ENCODE measurements around the gene PARP16. TPM values are rescaled to one million over a fixed set of nuclear protein-coding genes. Genes with fewer than 3 reads are reported as not detected.

Gene PARP16
- total RNA-seq, 4 donors from 2014 or later = 2.3 to 14.7 (median 6.5) TPM

DNA sequence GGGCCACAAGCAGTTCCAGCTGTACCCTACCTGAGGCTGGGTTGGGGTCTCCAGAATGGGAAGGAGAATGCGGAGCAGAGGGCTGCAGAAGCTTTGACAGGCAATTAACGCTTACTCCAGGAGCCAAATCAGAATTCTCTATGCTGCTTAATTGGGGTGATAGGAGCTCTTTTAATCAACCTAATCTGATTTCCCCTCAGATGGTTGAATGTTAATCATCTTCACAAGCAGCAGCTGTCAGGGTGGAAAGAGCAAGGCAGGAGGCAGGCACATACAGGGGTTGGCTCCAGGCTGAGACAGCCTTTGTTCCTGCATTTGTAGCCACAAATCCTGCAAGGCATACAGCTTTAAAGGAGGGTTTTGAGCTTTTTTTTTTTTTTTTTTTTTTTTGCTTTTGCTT lies 78.0 kb downstream of the PARP16 start:
- H3K4me1 ChIP-seq = peaks cover 0 to 4% of the 10 kb centered on the region in 2 donors
- H3K9me3 ChIP-seq = no peaks in the 10 kb centered on the region
- no peak overlapping the region for H3K27ac ChIP-seq
- no peak for DNase-seq
- H3K27me3 ChIP-seq = no peaks in the 10 kb centered on the region
- intact Hi-C loops (cut with DNase I; ENCODE audit: low total_unique reads) = no loop called here
- no peak overlapping the region for H3K4me3 ChIP-seq
- no peaks in the 10 kb centered on the region for H3K36me3 ChIP-seq
- no peak for TF ChIP-seq POLR2A (IDR thresholded peaks at IDR 0.05)
- TF ChIP-seq, protein P1, sequence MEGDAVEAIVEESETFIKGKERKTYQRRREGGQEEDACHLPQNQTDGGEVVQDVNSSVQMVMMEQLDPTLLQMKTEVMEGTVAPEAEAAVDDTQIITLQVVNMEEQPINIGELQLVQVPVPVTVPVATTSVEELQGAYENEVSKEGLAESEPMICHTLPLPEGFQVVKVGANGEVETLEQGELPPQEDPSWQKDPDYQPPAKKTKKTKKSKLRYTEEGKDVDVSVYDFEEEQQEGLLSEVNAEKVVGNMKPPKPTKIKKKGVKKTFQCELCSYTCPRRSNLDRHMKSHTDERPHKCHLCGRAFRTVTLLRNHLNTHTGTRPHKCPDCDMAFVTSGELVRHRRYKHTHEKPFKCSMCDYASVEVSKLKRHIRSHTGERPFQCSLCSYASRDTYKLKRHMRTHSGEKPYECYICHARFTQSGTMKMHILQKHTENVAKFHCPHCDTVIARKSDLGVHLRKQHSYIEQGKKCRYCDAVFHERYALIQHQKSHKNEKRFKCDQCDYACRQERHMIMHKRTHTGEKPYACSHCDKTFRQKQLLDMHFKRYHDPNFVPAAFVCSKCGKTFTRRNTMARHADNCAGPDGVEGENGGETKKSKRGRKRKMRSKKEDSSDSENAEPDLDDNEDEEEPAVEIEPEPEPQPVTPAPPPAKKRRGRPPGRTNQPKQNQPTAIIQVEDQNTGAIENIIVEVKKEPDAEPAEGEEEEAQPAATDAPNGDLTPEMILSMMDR (IDR thresholded peaks at IDR 0.05) = no peak

Small RNA genes within 50 kb of the gene (small RNA-seq; reads per million reads assigned to genes)
- not detected for gene AC068213.1
- 6,548 reads per million, percentile 99 among the genes with 10 or more reads in this experiment for gene RNU5A-1
- 1,329 reads per million, percentile 98 among the genes with 10 or more reads in this experiment for gene RNU5B-1
- gene RNU6-686P = not detected
- gene SNORA24B = not detected

Other genes with a start within 250 kb of the PARP16 start
- not detected for gene SLC51B, start 241.5 kb downstream of the PARP16 start, total RNA-seq
- 100 to 1,000 TPM in 1 of 4 donors, 10 to 100 TPM in 3; 65.3 to 116 (median 76.6) TPM for gene RASL12, start 218.9 kb downstream of the PARP16 start, total RNA-seq
- gene KBTBD13, start 210.1 kb downstream of the PARP16 start, total RNA-seq = 1 to 10 TPM in 1 of 4 donors, under 1 TPM in 1, not detected in 2; 0.21 to 1.3 TPM
- gene UBAP1L, start 171.7 kb downstream of the PARP16 start, total RNA-seq = 10 to 100 TPM in 1 of 4 donors, 1 to 10 TPM in 2, under 1 TPM in 1; 0.77 to 16.0 (median 3.8) TPM
- 10 to 100 TPM; 14.7 to 34.5 (median 26.6) TPM for gene PDCD7, start 153.1 kb downstream of the PARP16 start, total RNA-seq
- gene CLPX, start 101.5 kb downstream of the PARP16 start, total RNA-seq = 10 to 100 TPM; 21.0 to 85.2 (median 51.8) TPM
- 10 to 100 TPM; 10.5 to 22.5 (median 14.4) TPM for gene CILP, start 75.4 kb downstream of the PARP16 start, total RNA-seq
- gene RNU5A-1, start 9.2 kb upstream of the PARP16 start, total RNA-seq = not detected
- gene RNU5B-1, start 17.8 kb upstream of the PARP16 start, total RNA-seq = 10 to 100 TPM in 1 of 4 donors, not detected in 3; 34.0 TPM
- gene IGDCC3, start 91.1 kb upstream of the PARP16 start, total RNA-seq = 1 to 10 TPM in 1 of 4 donors, under 1 TPM in 1, not detected in 2; 0.82 to 5.5 TPM
- gene IGDCC4, start 136.1 kb upstream of the PARP16 start, total RNA-seq = 10 to 100 TPM in 1 of 4 donors, 1 to 10 TPM in 2, under 1 TPM in 1; 0.26 to 31.3 (median 4.4) TPM
- 10 to 100 TPM; 19.4 to 76.1 (median 36.8) TPM for gene DPP8, start 230.8 kb upstream of the PARP16 start, total RNA-seq
- gene HACD3, start 243.6 kb upstream of the PARP16 start, total RNA-seq = 100 to 1,000 TPM in 1 of 4 donors, 10 to 100 TPM in 3; 20.2 to 144 (median 34.6) TPM

Data from uterus (tissue), 4 donors.